ENCODE results near the gene EHF. TPM values are rescaled to one million over a fixed set of nuclear protein-coding genes. Genes with fewer than 3 reads are reported as not detected.

EHF gene
- total RNA-seq, 1 donor from 2014 or later: 0.25 TPM

DNA sequence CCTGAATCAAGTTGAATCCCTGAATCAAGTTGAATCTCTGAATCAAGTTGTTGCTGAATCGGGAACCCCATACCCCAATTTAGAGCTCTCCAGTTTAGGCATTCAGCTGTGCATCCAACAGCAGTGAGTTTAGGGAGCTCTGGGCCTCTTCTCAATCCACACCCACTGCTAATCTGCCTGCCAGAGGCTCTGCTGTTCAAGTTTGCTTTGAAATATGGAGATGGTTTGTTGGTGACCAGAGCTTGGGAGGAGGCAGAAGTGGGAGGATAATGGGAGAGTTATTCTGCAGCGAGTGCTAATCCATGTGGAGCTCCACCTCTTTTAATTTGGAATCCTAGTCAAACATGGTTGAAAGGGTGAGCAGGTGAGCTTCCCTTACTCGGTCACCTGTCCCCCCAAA is 22.4 kb downstream of the EHF start:
- H3K9me3 Mint-ChIP-seq (ENCODE audit: unreplicated experiment): no peaks in the 10 kb centered on the region
- H2AFZ ChIP-seq (ENCODE audit: low read depth, low read length): no peak overlapping the region
- no peaks in the 10 kb centered on the region for H4K20me1 ChIP-seq (ENCODE audit: insufficient read depth, low read length)
- no peaks in the 10 kb centered on the region for H3K36me3 ChIP-seq (ENCODE audit: insufficient read depth, low read length)
- no peaks in the 10 kb centered on the region for H3K9me3 ChIP-seq (ENCODE audit: insufficient read depth, low read depth, low read length)
- H3K4me2 ChIP-seq (ENCODE audit: low read length): no peak overlapping the region
- no peak for FAIRE-seq
- H3K27me3 ChIP-seq (ENCODE audit: insufficient read depth, low read length): no peaks in the 10 kb centered on the region
- no peaks in the 10 kb centered on the region for H3K27me3 Mint-ChIP-seq (ENCODE audit: low read depth, unreplicated experiment)
- H3K79me2 ChIP-seq (ENCODE audit: insufficient read depth, low read length): no peaks in the 10 kb centered on the region
- TF ChIP-seq, protein P1, sequence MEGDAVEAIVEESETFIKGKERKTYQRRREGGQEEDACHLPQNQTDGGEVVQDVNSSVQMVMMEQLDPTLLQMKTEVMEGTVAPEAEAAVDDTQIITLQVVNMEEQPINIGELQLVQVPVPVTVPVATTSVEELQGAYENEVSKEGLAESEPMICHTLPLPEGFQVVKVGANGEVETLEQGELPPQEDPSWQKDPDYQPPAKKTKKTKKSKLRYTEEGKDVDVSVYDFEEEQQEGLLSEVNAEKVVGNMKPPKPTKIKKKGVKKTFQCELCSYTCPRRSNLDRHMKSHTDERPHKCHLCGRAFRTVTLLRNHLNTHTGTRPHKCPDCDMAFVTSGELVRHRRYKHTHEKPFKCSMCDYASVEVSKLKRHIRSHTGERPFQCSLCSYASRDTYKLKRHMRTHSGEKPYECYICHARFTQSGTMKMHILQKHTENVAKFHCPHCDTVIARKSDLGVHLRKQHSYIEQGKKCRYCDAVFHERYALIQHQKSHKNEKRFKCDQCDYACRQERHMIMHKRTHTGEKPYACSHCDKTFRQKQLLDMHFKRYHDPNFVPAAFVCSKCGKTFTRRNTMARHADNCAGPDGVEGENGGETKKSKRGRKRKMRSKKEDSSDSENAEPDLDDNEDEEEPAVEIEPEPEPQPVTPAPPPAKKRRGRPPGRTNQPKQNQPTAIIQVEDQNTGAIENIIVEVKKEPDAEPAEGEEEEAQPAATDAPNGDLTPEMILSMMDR (IDR thresholded peaks at IDR 0.05; ENCODE audit: insufficient read depth, low read depth, low read length): no peak
- TF ChIP-seq EZH2 (IDR thresholded peaks at IDR 0.05; ENCODE audit: insufficient read depth, low read length): no peak
- no peak overlapping the region for H3K9ac ChIP-seq (ENCODE audit: low read length)
- H3K4me3 Mint-ChIP-seq (ENCODE audit: unreplicated experiment): no peak overlapping the region
- peaks cover 37% of the 10 kb centered on the region for H3K4me1 Mint-ChIP-seq (ENCODE audit: low read depth, unreplicated experiment)
- no peak for DNase-seq (ENCODE audit: low read depth)
- H3K4me3 ChIP-seq (ENCODE audit: insufficient read depth, low read depth, low read length): no peak overlapping the region
- H3K27ac Mint-ChIP-seq (ENCODE audit: unreplicated experiment): peak overlapping the region; percentile 71
- H3K4me1 ChIP-seq (ENCODE audit: insufficient read depth, low read length): peaks cover 18% of the 10 kb centered on the region
- H3K27ac ChIP-seq (ENCODE audit: low read depth, low read length): no peak overlapping the region
- peaks cover 2% of the 10 kb centered on the region for H3K36me3 Mint-ChIP-seq (ENCODE audit: low read depth, unreplicated experiment)

DNA sequence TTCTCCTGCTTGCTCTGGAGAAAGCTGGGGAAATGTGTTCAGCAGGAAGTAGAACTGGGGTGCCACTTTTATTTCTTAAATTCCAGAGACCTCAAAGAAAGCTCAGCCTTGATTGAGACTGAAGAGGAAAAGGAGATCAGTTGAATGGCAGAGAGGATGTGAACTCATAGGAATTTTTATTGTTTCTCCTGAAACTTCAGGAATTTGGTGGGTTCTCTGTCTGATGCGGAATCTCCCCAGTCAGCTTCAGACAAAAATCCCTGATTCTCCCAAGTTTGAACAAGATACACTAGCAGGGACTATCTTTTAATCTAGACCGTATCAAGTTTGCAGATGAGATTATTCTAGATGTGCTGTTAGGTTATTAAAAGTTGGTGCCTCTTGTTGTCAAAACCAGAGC is 23.0 kb downstream of the EHF start:
- Histone ChIP-seq H3K9me3 (ENCODE audit: insufficient read depth, low read depth, low read length) (no peaks in the 10 kb centered on the region), H3K36me3 (ENCODE audit: insufficient read depth, low read length) (no peaks in the 10 kb centered on the region), H3K27me3 (ENCODE audit: insufficient read depth, low read length) (no peaks in the 10 kb centered on the region), H2AFZ (ENCODE audit: low read depth, low read length) (no peak overlapping the region), H3K4me2 (ENCODE audit: low read length) (no peak overlapping the region), H3K4me3 (ENCODE audit: insufficient read depth, low read depth, low read length) (no peak overlapping the region), H3K27ac (ENCODE audit: low read depth, low read length) (peak overlapping the region; percentile 82), H3K4me1 (ENCODE audit: insufficient read depth, low read length) (peaks cover 18% of the 10 kb centered on the region), H4K20me1 (ENCODE audit: insufficient read depth, low read length) (no peaks in the 10 kb centered on the region), H3K9ac (ENCODE audit: low read length) (no peak overlapping the region), H3K79me2 (ENCODE audit: insufficient read depth, low read length) (no peaks in the 10 kb centered on the region)
- no peak for DNase-seq (ENCODE audit: low read depth)
- TF ChIP-seq EZH2 (IDR thresholded peaks at IDR 0.05; ENCODE audit: insufficient read depth, low read length): no peak
- TF ChIP-seq, protein P1 (IDR thresholded peaks at IDR 0.05; ENCODE audit: insufficient read depth, low read depth, low read length): no peak
- Mint-ChIP-seq H3K4me1 (ENCODE audit: low read depth, unreplicated experiment) (peaks cover 37% of the 10 kb centered on the region), H3K36me3 (ENCODE audit: low read depth, unreplicated experiment) (peaks cover 2% of the 10 kb centered on the region), H3K4me3 (ENCODE audit: unreplicated experiment) (no peak overlapping the region), H3K27ac (ENCODE audit: unreplicated experiment) (peak overlapping the region; percentile 3), H3K9me3 (ENCODE audit: unreplicated experiment) (no peaks in the 10 kb centered on the region), H3K27me3 (ENCODE audit: low read depth, unreplicated experiment) (no peaks in the 10 kb centered on the region)
- no peak for FAIRE-seq

DNA sequence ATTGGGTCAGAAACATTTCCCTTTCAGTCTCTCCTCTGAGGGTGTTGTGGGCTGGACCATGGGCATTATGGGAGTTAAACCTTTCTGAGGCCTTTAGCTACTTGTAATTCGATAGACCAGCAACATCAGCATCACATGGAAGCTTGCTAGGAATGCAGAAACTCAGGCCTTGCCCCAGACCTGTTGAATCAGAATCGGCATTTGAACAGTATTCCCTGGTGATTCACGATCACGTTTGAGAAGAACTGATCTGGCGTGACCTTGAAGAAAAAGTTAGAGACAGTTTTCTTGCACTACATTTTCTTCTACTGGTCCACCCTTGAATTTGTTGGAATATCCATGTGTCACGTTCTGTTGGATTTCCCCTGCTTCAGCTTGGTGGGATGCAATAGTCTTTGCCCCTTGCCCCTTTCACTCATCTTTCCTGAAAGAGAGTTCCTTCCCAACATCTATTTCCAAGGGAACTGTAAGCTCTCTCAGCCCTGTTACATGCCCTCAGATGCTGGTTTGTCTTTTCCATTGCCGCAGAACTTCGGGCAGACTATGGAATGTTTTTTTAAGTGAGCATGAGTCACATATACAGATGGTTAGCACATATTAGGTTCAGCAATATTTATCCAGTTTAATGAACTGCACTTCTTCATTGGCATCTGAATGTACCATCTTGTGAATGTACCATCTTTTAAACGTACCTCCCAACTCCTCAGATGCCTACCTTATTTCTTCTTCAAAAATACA is 23.9 kb downstream of the EHF start:
- Histone ChIP-seq H3K4me2 (ENCODE audit: low read length) (peak overlapping the region; percentile 72), H3K36me3 (ENCODE audit: insufficient read depth, low read length) (no peaks in the 10 kb centered on the region), H3K79me2 (ENCODE audit: insufficient read depth, low read length) (no peaks in the 10 kb centered on the region), H3K27ac (ENCODE audit: low read depth, low read length) (peak overlapping the region; percentile 82), H4K20me1 (ENCODE audit: insufficient read depth, low read length) (no peaks in the 10 kb centered on the region), H3K4me1 (ENCODE audit: insufficient read depth, low read length) (peaks cover 18% of the 10 kb centered on the region), H3K27me3 (ENCODE audit: insufficient read depth, low read length) (no peaks in the 10 kb centered on the region), H3K9me3 (ENCODE audit: insufficient read depth, low read depth, low read length) (no peaks in the 10 kb centered on the region), H2AFZ (ENCODE audit: low read depth, low read length) (peak overlapping the region; percentile 16), H3K4me3 (ENCODE audit: insufficient read depth, low read depth, low read length) (no peak overlapping the region), H3K9ac (ENCODE audit: low read length) (peak overlapping the region; percentile 45)
- no peak for TF ChIP-seq EZH2 (IDR thresholded peaks at IDR 0.05; ENCODE audit: insufficient read depth, low read length)
- TF ChIP-seq, protein P1 (IDR thresholded peaks at IDR 0.05; ENCODE audit: insufficient read depth, low read depth, low read length): no peak
- peaks cover 2% of the 10 kb centered on the region for H3K36me3 Mint-ChIP-seq (ENCODE audit: low read depth, unreplicated experiment)
- peaks cover 37% of the 10 kb centered on the region for H3K4me1 Mint-ChIP-seq (ENCODE audit: low read depth, unreplicated experiment)
- H3K9me3 Mint-ChIP-seq (ENCODE audit: unreplicated experiment): no peaks in the 10 kb centered on the region
- no peaks in the 10 kb centered on the region for H3K27me3 Mint-ChIP-seq (ENCODE audit: low read depth, unreplicated experiment)
- FAIRE-seq (no peak), DNase-seq (ENCODE audit: low read depth) (peak; percentile 87)
- H3K4me3 Mint-ChIP-seq (ENCODE audit: unreplicated experiment): no peak overlapping the region
- peak overlapping the region; percentile 96 for H3K27ac Mint-ChIP-seq (ENCODE audit: unreplicated experiment)
